HepG2 (cell line): Measurements from ENCODE around the gene ABCB6. TPM values are rescaled to one million over a fixed set of nuclear protein-coding genes. Genes with fewer than 3 reads are reported as not detected.

ENCODE experiments used
- AGO2 ChIP-seq: fragments of 200-400 bp; formaldehyde crosslinking; optimal IDR thresholded peaks from 2 replicates; pipeline ENCODE3; 2017; ENCODE audit warnings: mild to moderate bottlenecking, low read depth, low read length, moderate library complexity
- AKAP8 ChIP-seq: sonication (generic); formaldehyde crosslinking; IDR thresholded peaks from 2 replicates; pipeline ENCODE4 v1.5.1; 2020; ENCODE audit warnings: mild to moderate bottlenecking, missing genetic modification reagents
- ATM ChIP-seq: fragments of 450-650 bp; IDR thresholded peaks from 2 replicates; pipeline ENCODE4 v1.7.1; 2017; ENCODE audit warnings: mild to moderate bottlenecking, borderline replicate concordance
- CHCHD3 ChIP-seq: sonication (generic); formaldehyde crosslinking; IDR thresholded peaks from 2 replicates; pipeline ENCODE4 v1.8.0; 2022; ENCODE audit warnings: mild to moderate bottlenecking, missing genetic modification reagents, moderate library complexity
- DPF2 ChIP-seq: sonication (generic); formaldehyde crosslinking; IDR thresholded peaks from 2 replicates; pipeline ENCODE4 v1.4.0; 2020; ENCODE audit warnings: mild to moderate bottlenecking, low read depth, missing genetic modification reagents, borderline replicate concordance
- FOXJ3 ChIP-seq: sonication (generic); formaldehyde crosslinking; IDR thresholded peaks from 2 replicates; pipeline ENCODE4 v1.4.0; 2020; ENCODE audit warnings: missing genetic modification reagents, mild to moderate bottlenecking, borderline replicate concordance
- HMG20B ChIP-seq: conservative IDR thresholded peaks from 2 replicates; pipeline ENCODE4 v1.6.1; 2016; ENCODE audit warnings: missing genetic modification reagents, missing compliant biosample characterization
- KDM4B ChIP-seq: sonication (generic); formaldehyde crosslinking; IDR thresholded peaks from 2 replicates; pipeline ENCODE4 v1.4.0; 2020; ENCODE audit warnings: missing genetic modification reagents
- NFATC3 ChIP-seq: sonication (generic); formaldehyde crosslinking; IDR thresholded peaks from 2 replicates; pipeline ENCODE4 v1.5.1; 2020; ENCODE audit warnings: mild to moderate bottlenecking, missing genetic modification reagents
- NONO ChIP-seq, 2 experiments: fragments of 450-650 bp in 1 of 2; sonication (generic) in 1 of 2; formaldehyde crosslinking in 1 of 2; IDR thresholded peaks in 1 of 2; conservative IDR thresholded peaks in 1 of 2; 2 replicates each; pipeline versions ENCODE4 v1.6.1 to v1.8.0; 2017 to 2022; ENCODE audit warnings: mild to moderate bottlenecking in 1 of 2, missing genetic modification reagents in 1 of 2, moderate library complexity in 1 of 2
- RFX3 ChIP-seq: IDR thresholded peaks from 2 replicates; pipeline ENCODE4 v1.6.1; 2016; ENCODE audit warnings: missing biosample characterization, missing genetic modification reagents
- SALL1 ChIP-seq: sonication (generic); formaldehyde crosslinking; IDR thresholded peaks from 2 replicates; pipeline ENCODE4 v1.8.0; 2022; ENCODE audit warnings: mild to moderate bottlenecking, missing genetic modification reagents
- SNRNP70 ChIP-seq: fragments of 200-400 bp; formaldehyde crosslinking; IDR thresholded peaks from 2 replicates; pipeline ENCODE4 v1.6.1; 2017; ENCODE audit warnings: mild to moderate bottlenecking, low read depth, low read length, moderate library complexity
- ZFY ChIP-seq: sonication (generic); formaldehyde crosslinking; IDR thresholded peaks from 2 replicates; pipeline ENCODE4 v1.4.0; 2020; ENCODE audit warnings: missing genetic modification reagents
- ZHX1 ChIP-seq: sonication (generic); formaldehyde crosslinking; IDR thresholded peaks from 2 replicates; pipeline ENCODE4 v1.8.1; 2022; ENCODE audit warnings: low read depth, mild to moderate bottlenecking, missing genetic modification reagents
- ZKSCAN8 ChIP-seq: IDR thresholded peaks from 2 replicates; pipeline ENCODE4 v1.6.1; 2016; ENCODE audit warnings: borderline replicate concordance, missing genetic modification reagents, missing compliant biosample characterization
- ZMAT3 ChIP-seq: sonication (generic); formaldehyde crosslinking; conservative IDR thresholded peaks from 2 replicates; pipeline ENCODE4 v1.7.0; 2021; ENCODE audit warnings: missing genetic modification reagents
- ZNF24 ChIP-seq: fragments of 450-650 bp; IDR thresholded peaks from 2 replicates; pipeline ENCODE4 v1.6.1; 2017; ENCODE audit warnings: antibody characterized with exemption, mild to moderate bottlenecking
- ZNF331 ChIP-seq: sonication (generic); formaldehyde crosslinking; IDR thresholded peaks from 2 replicates; pipeline ENCODE4 v1.4.0; 2020; ENCODE audit warnings: missing genetic modification reagents
- ZNF44 ChIP-seq: sonication (generic); formaldehyde crosslinking; IDR thresholded peaks from 2 replicates; pipeline ENCODE4 v1.5.1; 2020; ENCODE audit warnings: mild to moderate bottlenecking, missing genetic modification reagents
- ZNF496 ChIP-seq: sonication (generic); formaldehyde crosslinking; IDR thresholded peaks from 2 replicates; pipeline ENCODE4 v1.8.1; 2023; ENCODE audit warnings: mild to moderate bottlenecking, moderate library complexity, missing genetic modification reagents; ENCODE audit not compliant: insufficient replicate concordance
- ZNF703 ChIP-seq: sonication (generic); formaldehyde crosslinking; IDR thresholded peaks from 2 replicates; pipeline ENCODE4 v1.5.1; 2020; ENCODE audit warnings: missing genetic modification reagents, mild to moderate bottlenecking, moderate library complexity, borderline replicate concordance
- ZNF790 ChIP-seq: sonication (generic); formaldehyde crosslinking; IDR thresholded peaks from 2 replicates; pipeline ENCODE4 v1.8.0; 2022; ENCODE audit warnings: missing genetic modification reagents, mild to moderate bottlenecking, borderline replicate concordance
- ZSCAN31 ChIP-seq: sonication (generic); formaldehyde crosslinking; IDR thresholded peaks from 2 replicates; pipeline ENCODE4 v1.5.0; 2020; ENCODE audit warnings: low read depth, mild to moderate bottlenecking, missing genetic modification reagents
- polyA plus RNA-seq, 8 experiments: library from polyadenylated mRNA; depleted of rRNA in 3 of 8; stranded (reverse) in 7 of 8; unstranded in 1 of 8; fragments of >200 nt; fragmentation: Illumina TruSeq in 4 of 8; extraction: Trizol in 4 of 8; gene quantifications; 2 replicates each; pipeline versions ENCODE4 v1.2.1 to v1.2.3, GENCODE V29; 2011 to 2016; ENCODE audit warnings: low read depth in 4 of 8, missing spikeins in 1 of 8, mixed read lengths in 1 of 8; ENCODE audit not compliant: insufficient read depth in 1 of 8
- total RNA-seq, 5 experiments: library from RNA; depleted of rRNA; stranded (reverse); fragments of >200 nt; fragmentation: Illumina TruSeq; extraction: Trizol; gene quantifications; 2 replicates each; pipeline ENCODE4 v1.2.3, GENCODE V29; 2016; ENCODE audit warnings: low read depth in 1 of 5

Gene ABCB6
- total and polyA plus RNA-seq, 2 of the 13 experiments (the other 11 are each of a cell fraction or from before 2014, with no cell fraction given), result 91.1 to 137 TPM

GRCh38 chr2:219218732-219219701, at the start of gene ABCB6 (continued):
- TF ChIP-seq AGO2 (peak; percentile 99), AKAP8 (CRISPR knock-in tag) (peak; percentile 100), NFATC3 (CRISPR knock-in tag) (peak; percentile 79), ATM (no peak), ZNF790 (CRISPR knock-in tag) (peak; percentile 96; the same call in 1 of the 2 replicates), ZNF24 (no peak), ZNF44 (peak; percentile 77; the same call in 1 of the 2 replicates), DPF2 (CRISPR knock-in tag) (0 out of 2 replicates have a peak, but pooled peaks have one; percentile 11), SALL1 (CRISPR knock-in tag) (peak; percentile 96), ZFY (peak; percentile 98), KDM4B (peak; percentile 35; the same call in 1 of the 2 replicates), ZMAT3 (peak; percentile 99), HMG20B (0 out of 2 replicates have a peak, but pooled peaks have one; percentile 25), CHCHD3 (CRISPR knock-in tag) (peak; percentile 96), NONO (IDR thresholded peaks at IDR 0.05) (no peak), NONO (CRISPR knock-in tag; conservative IDR thresholded peaks at IDR 0.05) (peak; percentile 99), ZSCAN31 (CRISPR knock-in tag) (peak; percentile 98), ZHX1 (0 out of 2 replicates have a peak, but pooled peaks have one; percentile 73), FOXJ3 (CRISPR knock-in tag) (0 out of 2 replicates have a peak, but pooled peaks have one; percentile 4), ZKSCAN8 (CRISPR knock-in tag) (no peak; the same call in 1 of the 2 replicates), ZNF703 (CRISPR knock-in tag) (peak; percentile 84; the same call in 1 of the 2 replicates), SNRNP70 (no peak), RFX3 (CRISPR knock-in tag) (no peak), ZNF496 (CRISPR knock-in tag) (no peak), ZNF331 (CRISPR knock-in tag) (peak; percentile 80)
